ENCODE data around the gene KRT73. TPM values are rescaled to one million over a fixed set of nuclear protein-coding genes. Genes with fewer than 3 reads are reported as not detected.

The KRT73 gene
- total and polyA plus RNA-seq, 2 of the 8 experiments (the other 6 are each of a cell fraction or from before 2014, with no cell fraction given): not detected

GRCh38 chr12:52651726-52652261 is 33.4 kb upstream of the KRT73 start, which contains the start of gene KRT2:
Gene KRT2, minus strand, starts transcription at chr12:52652211. Its CDS starts 69 bp downstream, at chr12:52652142.
- no peaks in the 10 kb centered on the region for H3K36me3 ChIP-seq (ENCODE audit: control insufficient read depth in 2 of 4, insufficient read depth in 4 of 4, low read length in 3 of 4)
- ChIA-PET CTCF (ENCODE audit: partially characterized antibody) (interaction anchor here (0.6 kb wide), 1 partner anchor 395 kb away, joined by 3 read pairs; no protein-coding TSS in a partner anchor), POLR2A (ENCODE audit: partially characterized antibody) (no interaction called here)
- no peak within 1 kb of the TSS for H2BK15ac ChIP-seq (ENCODE audit: low read length)
- DNase-seq (ENCODE audit: low read depth in 1 of 2, low spot score in 2 of 2) (no peak), FAIRE-seq (no peak)
- no peak within 1 kb of the TSS for H4K8ac ChIP-seq (ENCODE audit: extremely low read depth, insufficient read depth, low read length)
- H3K23me2 ChIP-seq (ENCODE audit: low read depth, low read length): no peaks in the 10 kb centered on the region
- no peak within 1 kb of the TSS for H2BK120ac ChIP-seq (replicated peaks; ENCODE audit: low read depth, low read length)
- H3K4me3 ChIP-seq (ENCODE audit: extremely low read depth in 1 of 4, insufficient read depth in 2 of 4, low read depth in 3 of 4, low read length in 4 of 4): no peak within 1 kb of the TSS
- H3K9ac ChIP-seq (replicated peaks in 1 of 4; ENCODE audit: extremely low read depth in 1 of 4, low read depth in 3 of 4, low read length in 3 of 4): no peak within 1 kb of the TSS
- H3K4ac ChIP-seq (replicated peaks; ENCODE audit: insufficient read length, low read depth, low read length): no peak within 1 kb of the TSS
- no peaks in the 10 kb centered on the region for H3K79me1 ChIP-seq (ENCODE audit: low read depth, low read length)
- H2BK12ac ChIP-seq (ENCODE audit: low read depth, low read length): no peak within 1 kb of the TSS
- H4K5ac ChIP-seq (ENCODE audit: insufficient read length, low read depth, low read length): no peak within 1 kb of the TSS
- H3K4me2 ChIP-seq (ENCODE audit: insufficient read depth in 1 of 2, low read depth in 2 of 2, low read length in 2 of 2): no peak within 1 kb of the TSS
- no peaks in the 10 kb centered on the region for H3K4me1 ChIP-seq (replicated peaks in 1 of 4; ENCODE audit: control insufficient read depth in 3 of 4, insufficient read depth in 4 of 4, low read length in 3 of 4)
- no peak within 1 kb of the TSS for H3K14ac ChIP-seq (ENCODE audit: insufficient read length)
- peaks cover 0 to 6% of the 10 kb centered on the region in 2 experiments; a peak in 1 of 4 replicates for H3K9me3 ChIP-seq (ENCODE audit: insufficient read depth in 2 of 2, low read depth in 1 of 2, low read length in 1 of 2)
- H2BK20ac ChIP-seq (ENCODE audit: low read length): no peak within 1 kb of the TSS
- H3K23ac ChIP-seq (ENCODE audit: insufficient read length): no peak within 1 kb of the TSS
- no peaks in the 10 kb centered on the region for H4K20me1 ChIP-seq (replicated peaks in 1 of 2; ENCODE audit: control insufficient read depth in 1 of 2, insufficient read depth in 2 of 2, low read length in 2 of 2)
- no peak within 1 kb of the TSS for H3K27ac ChIP-seq (ENCODE audit: low read depth, low read length)
- no peaks in the 10 kb centered on the region for H3K79me2 ChIP-seq (ENCODE audit: control insufficient read depth in 1 of 2, insufficient read depth in 2 of 2, low read length in 2 of 2)
- H2AK5ac ChIP-seq (ENCODE audit: low read depth, low read length): no peak within 1 kb of the TSS
- 83% methylated on average over 13 of the region's 16 CpGs; no CpG with 5 or more reads in 1 of the 2 experiments for WGBS, 2 experiments (ENCODE audit: extremely low coverage in 1 of 2, insufficient coverage in 1 of 2, insufficient read length in 1 of 2, insufficient replicate concordance in 2 of 2, low coverage in 1 of 2, low lambda C conversion rate in 2 of 2, missing lambda C conversion rate in 1 of 2)
- no peak within 1 kb of the TSS for H4K91ac ChIP-seq (replicated peaks; ENCODE audit: insufficient read length, low read length)
- no peaks in the 10 kb centered on the region for H3K27me3 ChIP-seq (replicated peaks in 1 of 4; ENCODE audit: control insufficient read depth in 3 of 4, extremely low read depth in 1 of 4, insufficient read depth in 3 of 4, low read length in 3 of 4)
- H3K56ac ChIP-seq (replicated peaks; ENCODE audit: insufficient read length, low read depth, low read length): no peak within 1 kb of the TSS
- no peak within 1 kb of the TSS for H2AFZ ChIP-seq (ENCODE audit: low read length)
- H2BK5ac ChIP-seq (ENCODE audit: low read depth, low read length): no peak within 1 kb of the TSS
- no peak within 1 kb of the TSS for H3K18ac ChIP-seq (ENCODE audit: extremely low read depth, low read length)
- no peak for TF ChIP-seq SIRT6 (IDR thresholded peaks at IDR 0.05; ENCODE audit: low read length)
- TF ChIP-seq CREB1 (IDR thresholded peaks at IDR 0.05): no peak
- TF ChIP-seq CHD1 (IDR thresholded peaks at IDR 0.05; ENCODE audit: low read depth, low read length): no peak
- no peak for TF ChIP-seq PHF8 (conservative IDR thresholded peaks at IDR 0.05; ENCODE audit: low read depth, low read length)

Data from H1 (cell line).